GM12892 (cell line): ENCODE results near the gene CACNA1C.

Source experiments
- DNase-seq: peaks from one replicate; pipeline ENCODE4 v3.0.0; 2011; ENCODE audit not compliant: insufficient read length
- FAIRE-seq: peaks from 2 replicates; lab custom pipeline; 2011; peaks lifted over from hg19 to GRCh38; lab: Jason Lieb, UNC
- POLR2A ChIP-seq: IDR thresholded peaks from 2 replicates; pipeline ENCODE4 v1.6.1; 2011; ENCODE audit warnings: low read depth, low read length, control low read depth
- POLR2AphosphoS5 ChIP-seq: IDR thresholded peaks from 2 replicates; pipeline ENCODE4 v1.6.1; 2011; ENCODE audit warnings: low read depth, low read length, control low read depth
- TAF1 ChIP-seq: IDR thresholded peaks from 2 replicates; pipeline ENCODE4 v1.6.1; 2011; ENCODE audit warnings: low read depth, mild to moderate bottlenecking, control low read depth, low read length, borderline replicate concordance

Gene CACNA1C

GRCh38 chr12:2312175-2312574 is 259.4 kb downstream of the CACNA1C start:
- no peak for DNase-seq
- TF ChIP-seq TAF1 (no peak), POLR2AphosphoS5 (no peak), POLR2A (no peak)
- no peak for FAIRE-seq

GRCh38 chr12:2312770-2313169 is 260.0 kb downstream of the CACNA1C start:
- TF ChIP-seq POLR2A (no peak), POLR2AphosphoS5 (no peak), TAF1 (no peak)
- DNase-seq = no peak
- no peak for FAIRE-seq

GRCh38 chr12:2314492-2314891 is 261.7 kb downstream of the CACNA1C start:
- no peak for TF ChIP-seq TAF1
- TF ChIP-seq POLR2A = no peak
- no peak for TF ChIP-seq POLR2AphosphoS5
- FAIRE-seq (no peak), DNase-seq (no peak)

GRCh38 chr12:2317772-2318171 is 265.0 kb downstream of the CACNA1C start:
- no peak for FAIRE-seq
- DNase-seq = no peak
- no peak for TF ChIP-seq TAF1
- no peak for TF ChIP-seq POLR2A
- TF ChIP-seq POLR2AphosphoS5 = no peak

GRCh38 chr12:2318286-2318685 is 265.5 kb downstream of the CACNA1C start:
- no peak for FAIRE-seq
- no peak for DNase-seq
- TF ChIP-seq TAF1 (no peak), POLR2A (no peak), POLR2AphosphoS5 (no peak)

- DNase-seq (no peak), FAIRE-seq (no peak)
- no peak for TF ChIP-seq TAF1
- no peak for TF ChIP-seq POLR2A
These were observed 266.3 kb downstream of the CACNA1C start for GRCh38 chr12:2319136-2319535.

- DNase-seq (no peak), FAIRE-seq (no peak)
- TF ChIP-seq POLR2A = no peak
- no peak for TF ChIP-seq POLR2AphosphoS5
- TF ChIP-seq TAF1 = no peak
These were observed 267.1 kb downstream of the CACNA1C start for GRCh38 chr12:2319737-2320506.

GRCh38 chr12:2320841-2321240 is 268.1 kb downstream of the CACNA1C start:
- TF ChIP-seq TAF1 (no peak), POLR2A (no peak), POLR2AphosphoS5 (no peak)
- DNase-seq = no peak
- no peak for FAIRE-seq

- FAIRE-seq (no peak), DNase-seq (no peak)
- TF ChIP-seq TAF1 (no peak), POLR2AphosphoS5 (no peak), POLR2A (no peak)
These were observed 269.9 kb downstream of the CACNA1C start for GRCh38 chr12:2322554-2323120.

- no peak for DNase-seq
- no peak for TF ChIP-seq POLR2A
- no peak for TF ChIP-seq TAF1
- TF ChIP-seq POLR2AphosphoS5 = no peak
These were observed 270.9 kb downstream of the CACNA1C start for GRCh38 chr12:2323532-2324255.

GRCh38 chr12:2324387-2324786 is 271.6 kb downstream of the CACNA1C start:
- DNase-seq = no peak
- no peak for FAIRE-seq
- TF ChIP-seq TAF1 (no peak), POLR2A (no peak), POLR2AphosphoS5 (no peak)

More at GRCh38 chr12:2323532-2324255, 270.9 kb downstream of the CACNA1C start:
- FAIRE-seq = no peak
